Lung (tissue), 12 donors: ENCODE results near the gene CGN. TPM values are rescaled to one million over a fixed set of nuclear protein-coding genes. Genes with fewer than 3 reads are reported as not detected.

Experiments
- ATAC-seq: fragments of 200-7000 bp; cut with Tn5 transposase; one replicate; pipeline ENCODE4 v1.9.1; 2020; ENCODE audit warnings: moderate number of reproducible peaks; ENCODE audit not compliant: insufficient read depth, low FRiP score
- DNase-seq, 3 donors: peaks; one replicate each; pipeline ENCODE4 v3.0.0-alpha.2; 2013 to 2017
- H3K27ac ChIP-seq, 2 donors: one replicate each; pipeline ENCODE4 v1.5.1; 2013; ENCODE audit warnings: mild to moderate bottlenecking in 2 of 2, moderate library complexity in 2 of 2, control low read depth in 1 of 2, inconsistent platforms in 1 of 2, low read depth in 1 of 2, low read length in 1 of 2
- H3K27me3 ChIP-seq, 3 donors: one replicate each; pipeline ENCODE4 v1.5.1; 2013; ENCODE audit warnings: low read length in 2 of 3; ENCODE audit not compliant: control insufficient read depth in 3 of 3, insufficient read depth in 3 of 3
- H3K36me3 ChIP-seq, 4 donors: one replicate each; pipeline ENCODE4 v1.5.1; 2013; ENCODE audit warnings: low read length in 4 of 4, mild to moderate bottlenecking in 1 of 4, moderate library complexity in 1 of 4; ENCODE audit not compliant: control insufficient read depth in 4 of 4, insufficient read depth in 4 of 4
- H3K4me1 ChIP-seq, 5 donors: one replicate each; pipeline ENCODE4 v1.5.1; 2013; ENCODE audit warnings: low read length in 5 of 5, mild to moderate bottlenecking in 2 of 5, moderate library complexity in 1 of 5; ENCODE audit not compliant: control insufficient read depth in 5 of 5, insufficient read depth in 5 of 5
- H3K4me3 ChIP-seq: one replicate; pipeline ENCODE4 v1.5.1; 2013; ENCODE audit warnings: mild to moderate bottlenecking, control low read depth, moderate library complexity
- H3K9ac ChIP-seq, 2 donors: one replicate each; pipeline ENCODE4 v1.5.1; 2013; ENCODE audit warnings: low read length in 2 of 2, control low read depth in 1 of 2; ENCODE audit not compliant: insufficient read depth in 1 of 2
- H3K9me3 ChIP-seq, 4 donors: one replicate each; pipeline ENCODE4 v1.5.1; 2013; ENCODE audit warnings: low read length in 3 of 4, mild to moderate bottlenecking in 1 of 4, moderate library complexity in 1 of 4; ENCODE audit not compliant: control insufficient read depth in 4 of 4, insufficient read depth in 3 of 4
- WGBS, 2 donors: extraction: QIAGEN DNeasy Blood & Tissue Kit; methylation state at CpG; one replicate each; pipeline ENCODE4 v1.1.7; 2013; 5-methylcytosine and 5-hydroxymethylcytosine counted together
- polyA plus RNA-seq, 2 donors: library from polyadenylated mRNA; stranded (reverse); fragments of 200-250 nt; gene quantifications; one replicate each; pipeline ENCODE4 v1.2.1, GENCODE V29; 2013
- total RNA-seq, 2 donors: library from RNA; depleted of rRNA in 1 of 2; stranded (reverse); fragments of >200 nt in 1 of 2; gene quantifications; one replicate each; pipeline ENCODE4 v1.2.1, GENCODE V29; 2014 to 2021
- TF ChIP-seq, protein P1 (sequence below): IDR thresholded peaks from 2 replicates; pipeline ENCODE4 v1.5.1; 2012; ENCODE audit warnings: mild to moderate bottlenecking; ENCODE audit errors: control extremely low read depth, extremely low read depth
- donor health status: control.
- donor health status: control.
- donor health status: Bipolar disorder and iron deficiency.
- donor health status: healthy.
- donor health status: DM: yes; HTN: yes; CAD: no.

CGN gene
- total and polyA plus RNA-seq, 4 donors: 23.4 to 74.9 (median 36.8) TPM

DNA sequence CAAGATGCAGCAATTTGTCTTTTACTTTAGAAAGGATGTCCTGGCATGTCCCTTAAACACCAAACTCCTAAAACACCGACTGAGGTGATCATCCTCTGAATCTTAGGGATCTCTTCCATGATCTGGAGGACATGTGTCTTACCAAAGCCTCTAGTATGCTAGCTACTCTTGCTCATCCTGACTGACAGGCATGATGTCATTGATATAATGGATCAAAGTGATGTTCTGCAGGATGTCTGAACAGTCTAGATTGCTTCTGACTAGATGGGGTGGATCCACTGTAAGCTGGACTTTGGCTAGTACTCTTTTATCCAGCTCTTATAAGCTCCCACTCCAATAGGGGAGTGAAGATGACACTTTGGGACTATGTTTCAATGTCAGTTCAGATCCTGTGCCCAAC, 11.3 kb upstream of the CGN start:
- TF ChIP-seq, protein P1, sequence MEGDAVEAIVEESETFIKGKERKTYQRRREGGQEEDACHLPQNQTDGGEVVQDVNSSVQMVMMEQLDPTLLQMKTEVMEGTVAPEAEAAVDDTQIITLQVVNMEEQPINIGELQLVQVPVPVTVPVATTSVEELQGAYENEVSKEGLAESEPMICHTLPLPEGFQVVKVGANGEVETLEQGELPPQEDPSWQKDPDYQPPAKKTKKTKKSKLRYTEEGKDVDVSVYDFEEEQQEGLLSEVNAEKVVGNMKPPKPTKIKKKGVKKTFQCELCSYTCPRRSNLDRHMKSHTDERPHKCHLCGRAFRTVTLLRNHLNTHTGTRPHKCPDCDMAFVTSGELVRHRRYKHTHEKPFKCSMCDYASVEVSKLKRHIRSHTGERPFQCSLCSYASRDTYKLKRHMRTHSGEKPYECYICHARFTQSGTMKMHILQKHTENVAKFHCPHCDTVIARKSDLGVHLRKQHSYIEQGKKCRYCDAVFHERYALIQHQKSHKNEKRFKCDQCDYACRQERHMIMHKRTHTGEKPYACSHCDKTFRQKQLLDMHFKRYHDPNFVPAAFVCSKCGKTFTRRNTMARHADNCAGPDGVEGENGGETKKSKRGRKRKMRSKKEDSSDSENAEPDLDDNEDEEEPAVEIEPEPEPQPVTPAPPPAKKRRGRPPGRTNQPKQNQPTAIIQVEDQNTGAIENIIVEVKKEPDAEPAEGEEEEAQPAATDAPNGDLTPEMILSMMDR: no peak
- no peak overlapping the region for H3K27ac ChIP-seq
- peaks cover 0 to 4% (median 0%) of the 10 kb centered on the region in 3 donors for H3K27me3 ChIP-seq
- no peak overlapping the region for H3K4me3 ChIP-seq
- no peak overlapping the region for H3K9ac ChIP-seq
- no peaks in the 10 kb centered on the region for H3K36me3 ChIP-seq
- H3K4me1 ChIP-seq: peaks cover 0 to 18% (median 9%) of the 10 kb centered on the region in 5 donors
- ATAC-seq (no peak), DNase-seq (no peak)
- 88 to 91% methylated on average over 1 of the region's 1 CpG for WGBS, 2 donors
- H3K9me3 ChIP-seq: no peaks in the 10 kb centered on the region

DNA sequence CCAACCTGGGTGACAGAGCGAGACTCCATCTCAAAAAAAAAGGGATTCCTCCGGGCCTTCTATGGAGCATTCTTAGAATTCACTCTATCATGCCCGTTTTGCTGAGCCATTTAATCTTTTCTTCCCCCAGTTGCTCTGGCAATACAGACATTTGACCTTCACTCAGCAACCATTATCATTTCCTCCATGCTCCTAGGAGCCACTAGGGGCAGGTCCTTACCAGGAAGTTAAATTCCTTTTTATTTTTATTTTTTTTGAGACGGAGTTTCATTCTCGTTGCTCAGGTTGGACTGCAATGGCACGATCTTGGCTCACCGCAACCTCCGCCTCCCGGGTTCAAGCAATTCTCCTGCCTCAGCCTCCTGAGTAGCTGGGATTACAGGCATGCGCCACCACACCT, 9.7 kb upstream of the CGN start:
- no peak overlapping the region for H3K27ac ChIP-seq
- TF ChIP-seq, protein P1: no peak
- H3K36me3 ChIP-seq: no peaks in the 10 kb centered on the region
- peaks cover 0 to 18% (median 8%) of the 10 kb centered on the region in 5 donors for H3K4me1 ChIP-seq
- 62 to 84% methylated on average over 10 of the region's 10 CpGs for WGBS, 2 donors
- no peaks in the 10 kb centered on the region for H3K9me3 ChIP-seq
- H3K9ac ChIP-seq: no peak overlapping the region
- ATAC-seq (no peak), DNase-seq (no peak)
- H3K27me3 ChIP-seq: peaks cover 0 to 7% (median 4%) of the 10 kb centered on the region in 3 donors
- no peak overlapping the region for H3K4me3 ChIP-seq

DNA sequence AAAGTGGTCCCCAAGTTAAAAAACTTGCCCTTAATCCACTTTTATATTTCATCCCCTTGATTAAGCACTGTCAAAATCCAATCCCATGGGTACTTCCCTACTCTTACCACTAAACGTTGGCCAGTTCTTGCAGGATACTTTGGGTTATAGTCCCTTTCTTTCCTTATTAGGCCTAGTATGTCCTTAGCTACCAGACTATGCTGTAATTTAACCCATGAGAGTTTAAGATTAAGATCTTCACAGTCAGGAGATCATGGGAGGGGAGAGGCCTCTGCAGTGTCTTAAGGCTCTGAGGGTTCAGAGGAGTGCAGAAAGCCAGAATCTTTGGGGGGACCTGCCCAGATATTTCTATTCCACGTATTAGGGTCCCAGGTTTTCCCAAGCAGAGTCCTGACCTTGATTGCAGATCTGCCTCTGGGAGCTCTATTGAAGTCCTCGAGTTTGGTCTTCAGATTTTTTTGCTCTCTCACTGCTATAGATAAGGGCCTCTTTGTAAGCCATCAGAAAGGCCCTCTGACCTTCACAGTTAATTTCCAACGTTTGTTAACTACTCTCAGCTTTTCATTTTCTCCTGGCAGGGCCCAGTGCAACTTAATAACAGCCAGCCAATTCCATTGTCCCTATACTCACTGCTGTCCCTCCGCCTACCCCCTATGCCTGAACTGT, 9.0 kb upstream of the CGN start:
- TF ChIP-seq, protein P1: no peak
- DNase-seq: peak; percentile 20 to 80 (median 61)
- H3K9ac ChIP-seq: peak overlapping the region in 1 of 2 donors; percentile 42
- H3K36me3 ChIP-seq: no peaks in the 10 kb centered on the region
- H3K27ac ChIP-seq: no peak overlapping the region
- no peaks in the 10 kb centered on the region for H3K9me3 ChIP-seq
- H3K27me3 ChIP-seq: peaks cover 0 to 7% (median 4%) of the 10 kb centered on the region in 3 donors
- no peak for ATAC-seq
- H3K4me3 ChIP-seq: no peak overlapping the region
- peaks cover 0 to 18% (median 8%) of the 10 kb centered on the region in 5 donors for H3K4me1 ChIP-seq
- 58 to 76% methylated on average over 5 of the region's 5 CpGs for WGBS, 2 donors
